Measurements from ENCODE around the gene DNLZ.

DNLZ gene

DNA sequence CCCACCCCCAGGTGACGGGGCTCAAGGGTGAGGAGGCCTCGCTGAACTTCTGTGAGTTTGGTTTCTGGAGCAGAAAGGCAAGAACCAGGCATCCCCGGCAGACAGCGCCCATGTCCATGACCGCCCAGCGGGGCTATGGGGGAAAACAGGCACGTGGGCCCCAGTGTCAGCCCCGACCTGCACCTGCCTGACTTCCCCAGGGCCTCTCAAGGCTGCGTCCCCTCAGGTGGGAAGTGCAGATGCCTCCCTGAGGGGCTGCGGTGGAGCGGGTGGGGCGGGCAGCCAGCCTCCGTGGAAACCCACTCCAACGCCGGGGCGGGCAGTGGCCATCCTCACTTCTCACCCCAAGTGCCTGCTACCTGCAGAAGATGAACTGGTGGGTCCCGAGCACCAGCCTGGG is 16.8 kb upstream of the DNLZ start:
- TF ChIP-seq TAF1 (IDR thresholded peaks at IDR 0.05; ENCODE audit: borderline replicate concordance, insufficient read depth, low read length) = no peak
- TF ChIP-seq FOXP2 (optimal IDR thresholded peaks at IDR 0.05; ENCODE audit: borderline replicate concordance, extremely low read depth, extremely low read length, insufficient read depth) = no peak
- no peak for TF ChIP-seq REST (IDR thresholded peaks at IDR 0.05; ENCODE audit: insufficient read depth in 1 of 2, low read depth in 2 of 2, low read length in 2 of 2)

- TF ChIP-seq REST (IDR thresholded peaks at IDR 0.05; ENCODE audit: insufficient read depth in 1 of 2, low read depth in 2 of 2, low read length in 2 of 2) (no peak), FOXP2 (optimal IDR thresholded peaks at IDR 0.05; ENCODE audit: borderline replicate concordance, extremely low read depth, extremely low read length, insufficient read depth) (no peak), TAF1 (IDR thresholded peaks at IDR 0.05; ENCODE audit: borderline replicate concordance, insufficient read depth, low read length) (no peak), POLR2AphosphoS5 (IDR thresholded peaks at IDR 0.05; ENCODE audit: low read depth, low read length) (no peak), SIN3A (IDR thresholded peaks at IDR 0.05; ENCODE audit: borderline replicate concordance, insufficient read depth, low read length) (no peak)
Observed at GRCh38 chr9:136379891-136380290, 16.3 kb upstream of the DNLZ start.

DNA sequence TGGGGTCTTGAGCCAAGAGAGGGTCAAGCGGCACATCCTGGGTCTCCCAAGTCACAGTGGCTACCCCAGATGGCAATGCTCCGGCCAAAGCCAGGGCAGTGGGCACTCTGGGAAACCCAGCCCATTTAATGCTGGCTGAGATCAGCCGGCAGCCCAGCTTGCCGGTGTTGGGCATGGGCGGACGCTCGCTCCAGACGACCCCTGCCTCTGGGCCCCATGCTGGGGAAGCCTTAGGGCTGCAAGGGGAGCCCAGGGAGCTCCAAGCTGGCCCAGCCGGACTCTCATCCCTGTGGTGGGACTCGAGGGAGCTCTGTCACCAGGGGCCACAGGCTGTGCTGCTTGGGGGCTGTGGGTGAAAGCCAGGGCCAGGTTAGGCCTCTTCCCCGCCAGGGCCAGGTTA is 15.9 kb upstream of the DNLZ start:
- TF ChIP-seq REST (IDR thresholded peaks at IDR 0.05; ENCODE audit: insufficient read depth in 1 of 2, low read depth in 2 of 2, low read length in 2 of 2) (no peak), FOXP2 (optimal IDR thresholded peaks at IDR 0.05; ENCODE audit: borderline replicate concordance, extremely low read depth, extremely low read length, insufficient read depth) (no peak), POLR2AphosphoS5 (IDR thresholded peaks at IDR 0.05; ENCODE audit: low read depth, low read length) (no peak), TAF1 (IDR thresholded peaks at IDR 0.05; ENCODE audit: borderline replicate concordance, insufficient read depth, low read length) (no peak), SIN3A (IDR thresholded peaks at IDR 0.05; ENCODE audit: borderline replicate concordance, insufficient read depth, low read length) (no peak)

DNA sequence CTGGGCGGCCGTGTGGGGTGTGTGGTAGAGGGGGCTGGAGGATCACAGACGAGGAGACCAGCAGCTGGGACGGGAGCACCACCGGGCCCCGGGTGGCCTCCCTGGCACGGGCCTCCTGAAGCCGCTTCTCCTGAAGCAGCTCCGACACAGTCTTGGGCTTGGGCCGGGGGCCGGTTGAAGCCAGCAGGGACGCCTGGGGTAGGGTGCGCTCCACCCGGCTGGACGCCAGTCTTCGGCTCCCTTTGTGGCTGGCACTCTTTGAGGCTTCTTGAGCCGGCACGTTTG is 15.4 kb upstream of the DNLZ start:
- TF ChIP-seq FOXP2 (optimal IDR thresholded peaks at IDR 0.05; ENCODE audit: borderline replicate concordance, extremely low read depth, extremely low read length, insufficient read depth) (no peak), TAF1 (IDR thresholded peaks at IDR 0.05; ENCODE audit: borderline replicate concordance, insufficient read depth, low read length) (no peak), REST (IDR thresholded peaks at IDR 0.05; ENCODE audit: insufficient read depth in 1 of 2, low read depth in 2 of 2, low read length in 2 of 2) (no peak), POLR2AphosphoS5 (IDR thresholded peaks at IDR 0.05; ENCODE audit: low read depth, low read length) (no peak), SIN3A (IDR thresholded peaks at IDR 0.05; ENCODE audit: borderline replicate concordance, insufficient read depth, low read length) (no peak)

Measured in PFSK-1 (cell line).